Fibroblast of lung (primary cell): ENCODE measurements around the gene TPPP.

Experiments used
- EZH2 ChIP-seq: IDR thresholded peaks from 2 replicates; pipeline ENCODE4 v1.5.1; 2012; ENCODE audit warnings: low read length, control low read depth, mild to moderate bottlenecking; ENCODE audit errors: missing control alignments
- TF ChIP-seq, protein P1 (sequence below), 2 donors: IDR thresholded peaks in 1 of 2; conservative IDR thresholded peaks in 1 of 2; 1 replicate in 1 of 2; 2 replicates in 1 of 2; pipeline ENCODE4 v1.5.1; 2011 to 2012; ENCODE audit warnings: low read length in 2 of 2, control low read depth in 1 of 2, inconsistent platforms in 1 of 2, low read depth in 1 of 2, mild to moderate bottlenecking in 1 of 2

- TF ChIP-seq, protein P1, sequence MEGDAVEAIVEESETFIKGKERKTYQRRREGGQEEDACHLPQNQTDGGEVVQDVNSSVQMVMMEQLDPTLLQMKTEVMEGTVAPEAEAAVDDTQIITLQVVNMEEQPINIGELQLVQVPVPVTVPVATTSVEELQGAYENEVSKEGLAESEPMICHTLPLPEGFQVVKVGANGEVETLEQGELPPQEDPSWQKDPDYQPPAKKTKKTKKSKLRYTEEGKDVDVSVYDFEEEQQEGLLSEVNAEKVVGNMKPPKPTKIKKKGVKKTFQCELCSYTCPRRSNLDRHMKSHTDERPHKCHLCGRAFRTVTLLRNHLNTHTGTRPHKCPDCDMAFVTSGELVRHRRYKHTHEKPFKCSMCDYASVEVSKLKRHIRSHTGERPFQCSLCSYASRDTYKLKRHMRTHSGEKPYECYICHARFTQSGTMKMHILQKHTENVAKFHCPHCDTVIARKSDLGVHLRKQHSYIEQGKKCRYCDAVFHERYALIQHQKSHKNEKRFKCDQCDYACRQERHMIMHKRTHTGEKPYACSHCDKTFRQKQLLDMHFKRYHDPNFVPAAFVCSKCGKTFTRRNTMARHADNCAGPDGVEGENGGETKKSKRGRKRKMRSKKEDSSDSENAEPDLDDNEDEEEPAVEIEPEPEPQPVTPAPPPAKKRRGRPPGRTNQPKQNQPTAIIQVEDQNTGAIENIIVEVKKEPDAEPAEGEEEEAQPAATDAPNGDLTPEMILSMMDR (conservative IDR thresholded peaks at IDR 0.05 in 1 of 2, IDR thresholded peaks at IDR 0.05 in 1 of 2; ENCODE audit: low read depth in 1 of 2, low read length in 2 of 2): no peak
- TF ChIP-seq EZH2: no peak
These were observed 17.1 kb downstream of the TPPP start for GRCh38 chr5:675871-676698.
